Suprapubic skin (tissue), 4 donors: ENCODE measurements around the gene RBMS1.

ENCODE experiments used
- EP300 ChIP-seq: sonication (generic); formaldehyde crosslinking; IDR thresholded peaks from one replicate; pipeline ENCODE4 v1.6.1; 2017; ENCODE audit warnings: antibody characterized with exemption
- POLR2A ChIP-seq, 2 donors: fragments of 450-650 bp; IDR thresholded peaks; one replicate each; pipeline ENCODE4 v1.6.1; 2017; ENCODE audit warnings: antibody characterized with exemption in 2 of 2, mild to moderate bottlenecking in 2 of 2, moderate library complexity in 2 of 2
- POLR2AphosphoS5 ChIP-seq, 3 donors: sonication (generic); formaldehyde crosslinking; IDR thresholded peaks; one replicate each; pipeline ENCODE4 v1.6.1; 2017; ENCODE audit warnings: antibody characterized with exemption in 3 of 3
- TF ChIP-seq, protein P1 (sequence below), 2 donors: fragments of 200-600 bp in 1 of 2; fragments of 450-650 bp in 1 of 2; sonication (generic) in 1 of 2; IDR thresholded peaks; one replicate each; pipeline ENCODE4 v1.5.1; 2016 to 2019; ENCODE audit warnings: antibody characterized with exemption in 2 of 2, mild to moderate bottlenecking in 1 of 2, moderate library complexity in 1 of 2

DNA sequence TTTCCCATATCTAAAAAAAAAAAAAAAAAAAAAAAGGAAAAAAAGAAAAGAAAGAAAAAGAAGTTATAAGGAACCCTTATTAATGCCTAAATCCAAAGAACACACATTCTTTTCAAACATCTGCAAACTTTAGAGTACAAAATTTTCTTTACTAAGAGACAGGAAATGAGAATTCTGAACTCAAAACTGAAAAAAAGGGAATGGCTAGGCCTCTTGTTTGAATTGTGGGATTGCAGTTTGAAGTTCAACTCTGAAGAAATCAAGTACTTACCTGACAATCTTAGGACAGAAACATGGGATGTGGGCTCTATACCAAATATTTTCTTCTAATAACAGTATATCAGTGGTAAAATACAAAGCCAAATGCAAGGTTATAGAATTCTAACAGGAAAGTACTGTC, 175.4 kb downstream of the RBMS1 start:
- TF ChIP-seq, protein P1, sequence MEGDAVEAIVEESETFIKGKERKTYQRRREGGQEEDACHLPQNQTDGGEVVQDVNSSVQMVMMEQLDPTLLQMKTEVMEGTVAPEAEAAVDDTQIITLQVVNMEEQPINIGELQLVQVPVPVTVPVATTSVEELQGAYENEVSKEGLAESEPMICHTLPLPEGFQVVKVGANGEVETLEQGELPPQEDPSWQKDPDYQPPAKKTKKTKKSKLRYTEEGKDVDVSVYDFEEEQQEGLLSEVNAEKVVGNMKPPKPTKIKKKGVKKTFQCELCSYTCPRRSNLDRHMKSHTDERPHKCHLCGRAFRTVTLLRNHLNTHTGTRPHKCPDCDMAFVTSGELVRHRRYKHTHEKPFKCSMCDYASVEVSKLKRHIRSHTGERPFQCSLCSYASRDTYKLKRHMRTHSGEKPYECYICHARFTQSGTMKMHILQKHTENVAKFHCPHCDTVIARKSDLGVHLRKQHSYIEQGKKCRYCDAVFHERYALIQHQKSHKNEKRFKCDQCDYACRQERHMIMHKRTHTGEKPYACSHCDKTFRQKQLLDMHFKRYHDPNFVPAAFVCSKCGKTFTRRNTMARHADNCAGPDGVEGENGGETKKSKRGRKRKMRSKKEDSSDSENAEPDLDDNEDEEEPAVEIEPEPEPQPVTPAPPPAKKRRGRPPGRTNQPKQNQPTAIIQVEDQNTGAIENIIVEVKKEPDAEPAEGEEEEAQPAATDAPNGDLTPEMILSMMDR (IDR thresholded peaks at IDR 0.05), result no peak
- TF ChIP-seq POLR2A (IDR thresholded peaks at IDR 0.05), result no peak
- no peak for TF ChIP-seq POLR2AphosphoS5 (IDR thresholded peaks at IDR 0.05)
- no peak for TF ChIP-seq EP300
